Smooth muscle cell (in vitro differentiated cells): ENCODE measurements around the gene MAML3. TPM values are rescaled to one million over a fixed set of nuclear protein-coding genes. Genes with fewer than 3 reads are reported as not detected.
A peak's percentile ranks its signal among the peaks of the same experiment; 100 is the strongest.

ENCODE experiments used
- DNase-seq: peaks from one replicate; lab custom pipeline; 2025; ENCODE audit not compliant: unreplicated experiment; lab: John Stamatoyannopoulos, UW
- H2AFZ ChIP-seq: fragments of 200-600 bp; sonication (generic); 2 replicates; pipeline ENCODE4 v1.6.0; 2016; ENCODE audit warnings: antibody characterized with exemption, low read depth, mild to moderate bottlenecking
- H3F3A ChIP-seq: fragments of 200-600 bp; sonication (generic); 2 replicates; pipeline ENCODE4 v1.6.0; 2017; ENCODE audit warnings: antibody characterized with exemption, low read depth
- H3K27ac ChIP-seq: fragments of 200-600 bp; sonication (generic); 2 replicates; pipeline ENCODE4 v1.5.1; 2016; ENCODE audit warnings: low read depth, mild to moderate bottlenecking
- H3K27me3 ChIP-seq: fragments of 200-600 bp; sonication (generic); 2 replicates; pipeline ENCODE4 v1.6.1; 2016; ENCODE audit warnings: low read depth, mild to moderate bottlenecking
- H3K36me3 ChIP-seq: fragments of 200-600 bp; sonication (generic); 2 replicates; pipeline ENCODE4 v1.5.1; 2016; ENCODE audit warnings: low read depth
- H3K4me1 ChIP-seq: fragments of 200-600 bp; sonication (generic); 2 replicates; pipeline ENCODE4 v1.5.1; 2016; ENCODE audit warnings: low read depth
- H3K4me2 ChIP-seq: fragments of 200-600 bp; sonication (generic); 2 replicates; pipeline ENCODE4 v1.6.0; 2016; ENCODE audit warnings: mild to moderate bottlenecking
- H3K4me3 ChIP-seq: fragments of 200-600 bp; sonication (generic); 2 replicates; pipeline ENCODE4 v1.5.1; 2016; ENCODE audit warnings: mild to moderate bottlenecking
- H3K79me2 ChIP-seq: fragments of 200-600 bp; sonication (generic); 2 replicates; pipeline ENCODE4 v1.6.0; 2016; ENCODE audit warnings: low read depth, mild to moderate bottlenecking
- H3K9ac ChIP-seq: fragments of 200-600 bp; sonication (generic); 2 replicates; pipeline ENCODE4 v1.6.0; 2016; ENCODE audit warnings: low read depth
- H3K9me3 ChIP-seq: fragments of 200-600 bp; sonication (generic); replicated peaks from 2 replicates; pipeline ENCODE4 v1.5.1; 2016; ENCODE audit warnings: low read depth
- H4K20me1 ChIP-seq: fragments of 200-600 bp; sonication (generic); 2 replicates; pipeline ENCODE4 v1.6.0; 2016; ENCODE audit warnings: low read depth
- WGBS: methylation state at CpG from one replicate; pipeline ENCODE4 v1.1.7; 2016; ENCODE audit warnings: low lambda C conversion rate; 5-methylcytosine and 5-hydroxymethylcytosine counted together
- polyA plus RNA-seq: library from polyadenylated mRNA; unstranded; fragments of >200 nt; fragmentation: Nextera tagmentation; extraction: Ambion mirVana; gene quantifications from 2 replicates; pipeline ENCODE4 v1.2.1, GENCODE V29; 2016
- total RNA-seq: library from RNA; depleted of rRNA; stranded (reverse); fragments of >200 nt; gene quantifications from 2 replicates; pipeline ENCODE4 v1.2.3, GENCODE V29; 2014
- TF ChIP-seq, protein P1 (sequence below): fragments of 200-600 bp; sonication (generic); IDR thresholded peaks from 2 replicates; pipeline ENCODE4 v1.5.1; 2017; ENCODE audit warnings: borderline replicate concordance, mild to moderate bottlenecking, antibody characterized with exemption; ENCODE audit not compliant: insufficient read depth, poor library complexity, severe bottlenecking

MAML3 gene
- total and polyA plus RNA-seq, 2 experiments from 2014 or later = 4.9 to 12.6 TPM

DNA sequence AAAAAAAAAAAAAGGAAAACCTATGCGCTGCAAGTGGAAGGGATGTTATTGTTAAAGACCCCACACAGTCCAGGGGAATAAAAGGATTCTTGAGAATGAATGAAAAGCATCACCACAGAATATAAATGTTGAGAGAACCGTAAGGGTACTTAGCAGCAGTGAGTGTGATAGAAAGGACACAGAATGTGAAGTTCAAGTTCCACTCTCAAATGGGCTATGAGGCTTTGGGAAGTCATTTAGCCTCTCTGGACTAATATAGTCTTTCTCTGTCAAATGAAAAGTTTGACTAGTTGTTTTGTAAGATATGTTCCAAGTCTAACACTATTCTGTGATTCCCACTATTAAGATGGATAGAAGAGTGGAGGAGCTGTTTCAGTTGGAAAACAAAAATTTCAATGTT, 35.8 kb upstream of the MAML3 start:
- Histone ChIP-seq H3K9ac (no peak overlapping the region), H3K79me2 (no peaks in the 10 kb centered on the region), H2AFZ (no peak overlapping the region), H3K36me3 (no peaks in the 10 kb centered on the region), H4K20me1 (no peaks in the 10 kb centered on the region), H3K4me3 (no peak overlapping the region), H3K4me2 (no peak overlapping the region), H3K4me1 (no peaks in the 10 kb centered on the region), H3K27me3 (no peaks in the 10 kb centered on the region), H3K9me3 (no peaks in the 10 kb centered on the region), H3F3A (peaks cover 10% of the 10 kb centered on the region), H3K27ac (no peak overlapping the region)
- no peak for DNase-seq
- TF ChIP-seq, protein P1, sequence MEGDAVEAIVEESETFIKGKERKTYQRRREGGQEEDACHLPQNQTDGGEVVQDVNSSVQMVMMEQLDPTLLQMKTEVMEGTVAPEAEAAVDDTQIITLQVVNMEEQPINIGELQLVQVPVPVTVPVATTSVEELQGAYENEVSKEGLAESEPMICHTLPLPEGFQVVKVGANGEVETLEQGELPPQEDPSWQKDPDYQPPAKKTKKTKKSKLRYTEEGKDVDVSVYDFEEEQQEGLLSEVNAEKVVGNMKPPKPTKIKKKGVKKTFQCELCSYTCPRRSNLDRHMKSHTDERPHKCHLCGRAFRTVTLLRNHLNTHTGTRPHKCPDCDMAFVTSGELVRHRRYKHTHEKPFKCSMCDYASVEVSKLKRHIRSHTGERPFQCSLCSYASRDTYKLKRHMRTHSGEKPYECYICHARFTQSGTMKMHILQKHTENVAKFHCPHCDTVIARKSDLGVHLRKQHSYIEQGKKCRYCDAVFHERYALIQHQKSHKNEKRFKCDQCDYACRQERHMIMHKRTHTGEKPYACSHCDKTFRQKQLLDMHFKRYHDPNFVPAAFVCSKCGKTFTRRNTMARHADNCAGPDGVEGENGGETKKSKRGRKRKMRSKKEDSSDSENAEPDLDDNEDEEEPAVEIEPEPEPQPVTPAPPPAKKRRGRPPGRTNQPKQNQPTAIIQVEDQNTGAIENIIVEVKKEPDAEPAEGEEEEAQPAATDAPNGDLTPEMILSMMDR = no peak
- 93% methylated on average over 2 of the region's 2 CpGs for WGBS

DNA sequence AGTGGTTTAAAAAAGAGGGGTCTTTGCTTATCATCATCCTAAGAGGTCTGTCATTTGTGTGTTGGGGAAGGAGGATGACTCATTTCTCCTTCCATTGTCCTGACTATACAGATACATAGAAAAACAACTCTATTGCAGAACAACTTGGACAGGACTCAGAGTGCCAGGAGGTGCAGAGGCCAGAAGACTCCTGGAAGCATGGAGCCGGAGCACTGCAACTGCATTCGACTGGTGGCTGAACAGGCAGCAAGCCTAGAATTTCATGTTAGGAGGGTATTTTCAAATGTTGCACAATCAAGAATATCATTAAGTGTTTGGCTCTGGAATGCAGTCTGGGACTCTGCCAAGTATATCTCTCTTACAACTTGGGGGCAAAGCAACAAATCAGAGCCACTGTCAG, 35.0 kb upstream of the MAML3 start:
- TF ChIP-seq, protein P1 = no peak
- Histone ChIP-seq H2AFZ (no peak overlapping the region), H3K36me3 (no peaks in the 10 kb centered on the region), H4K20me1 (no peaks in the 10 kb centered on the region), H3K79me2 (no peaks in the 10 kb centered on the region), H3K4me1 (no peaks in the 10 kb centered on the region), H3K4me2 (no peak overlapping the region), H3K9me3 (no peaks in the 10 kb centered on the region), H3F3A (peaks cover 10% of the 10 kb centered on the region), H3K27me3 (no peaks in the 10 kb centered on the region), H3K9ac (no peak overlapping the region), H3K4me3 (no peak overlapping the region), H3K27ac (no peak overlapping the region)
- no peak for DNase-seq
- 48% methylated on average over 2 of the region's 2 CpGs for WGBS

DNA sequence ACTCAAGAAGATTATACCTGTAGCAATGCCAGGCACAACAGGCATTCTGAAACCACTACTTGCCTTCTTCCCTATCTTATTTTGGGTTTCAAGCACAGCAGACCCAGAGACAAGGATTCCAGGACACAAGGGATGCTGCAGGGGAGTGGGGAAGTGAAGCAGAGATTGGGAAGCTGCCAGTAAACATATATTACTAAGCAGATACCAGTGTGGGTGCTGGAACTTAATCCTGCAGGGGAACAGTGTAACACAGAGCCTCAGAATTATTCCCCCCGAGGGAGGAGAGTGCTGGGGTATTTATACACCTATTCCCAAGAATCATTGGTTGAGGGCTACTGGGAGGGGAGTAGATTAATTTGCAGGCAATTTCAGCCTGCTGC, 33.3 kb upstream of the MAML3 start:
- 56% methylated on average over 1 of the region's 1 CpG for WGBS
- no peaks in the 10 kb centered on the region for H3K9me3 ChIP-seq
- TF ChIP-seq, protein P1 = no peak

DNA sequence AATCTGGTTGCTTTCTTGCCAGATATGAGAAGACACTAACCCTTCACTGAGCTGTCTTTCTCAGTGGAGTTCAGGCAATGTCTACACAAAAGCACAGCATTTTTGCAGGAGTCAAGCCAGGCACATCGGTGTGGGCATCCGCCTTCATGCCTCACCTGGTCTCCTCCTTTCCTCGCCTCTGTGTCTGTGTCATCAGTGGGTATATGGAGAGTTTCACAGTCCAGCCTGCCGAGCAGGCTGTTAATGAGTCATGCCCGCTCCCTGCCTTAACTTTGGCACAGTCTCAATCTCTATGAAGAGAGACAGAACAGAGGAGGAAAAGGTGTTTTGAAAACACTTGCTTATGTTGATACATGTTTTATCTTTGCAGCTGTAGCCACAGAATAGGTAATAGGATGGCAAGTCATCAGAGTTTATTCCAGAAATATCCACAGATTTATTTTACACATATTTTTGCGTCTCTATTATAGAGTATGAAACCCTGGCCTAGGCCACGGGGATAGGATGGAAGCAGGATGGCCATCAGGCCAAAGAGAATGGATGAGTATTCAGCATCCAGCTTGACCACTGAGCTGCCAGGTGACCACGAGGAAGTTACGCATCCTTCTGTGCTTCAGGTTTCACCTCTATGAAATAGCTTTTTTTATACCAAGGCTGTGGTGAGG, 32.8 kb upstream of the MAML3 start:
- peak overlapping the region; percentile 16 for H3K4me2 ChIP-seq
- peak overlapping the region; percentile 21 for H3K9ac ChIP-seq
- 60% methylated on average over 9 of the region's 9 CpGs for WGBS
- peak overlapping the region; percentile 76 for H3K27ac ChIP-seq
- H3K9me3 ChIP-seq = no peaks in the 10 kb centered on the region
- DNase-seq = no peak
- H3K27me3 ChIP-seq = no peaks in the 10 kb centered on the region
- H3K36me3 ChIP-seq = no peaks in the 10 kb centered on the region
- no peaks in the 10 kb centered on the region for H4K20me1 ChIP-seq
- no peak overlapping the region for H2AFZ ChIP-seq
- no peaks in the 10 kb centered on the region for H3K4me1 ChIP-seq
- TF ChIP-seq, protein P1 = no peak
- H3K4me3 ChIP-seq = no peak overlapping the region
- peaks cover 10% of the 10 kb centered on the region for H3F3A ChIP-seq
- H3K79me2 ChIP-seq = no peaks in the 10 kb centered on the region

More for the DNA sequence above, 33.3 kb upstream of the MAML3 start:
- peak overlapping the region; percentile 76 for H3K27ac ChIP-seq
- no peak overlapping the region for H3K4me3 ChIP-seq
- H3K9ac ChIP-seq = no peak overlapping the region
- H3F3A ChIP-seq = peaks cover 10% of the 10 kb centered on the region
- H4K20me1 ChIP-seq = no peaks in the 10 kb centered on the region
- DNase-seq = no peak
- no peak overlapping the region for H3K4me2 ChIP-seq
- H2AFZ ChIP-seq = no peak overlapping the region
- H3K4me1 ChIP-seq = no peaks in the 10 kb centered on the region
- no peaks in the 10 kb centered on the region for H3K27me3 ChIP-seq
- H3K36me3 ChIP-seq = no peaks in the 10 kb centered on the region
- H3K79me2 ChIP-seq = no peaks in the 10 kb centered on the region
